ENCODE measurements around the gene SERPINB5. TPM values are rescaled to one million over a fixed set of nuclear protein-coding genes. Genes with fewer than 3 reads are reported as not detected.

SERPINB5 gene, protein sequence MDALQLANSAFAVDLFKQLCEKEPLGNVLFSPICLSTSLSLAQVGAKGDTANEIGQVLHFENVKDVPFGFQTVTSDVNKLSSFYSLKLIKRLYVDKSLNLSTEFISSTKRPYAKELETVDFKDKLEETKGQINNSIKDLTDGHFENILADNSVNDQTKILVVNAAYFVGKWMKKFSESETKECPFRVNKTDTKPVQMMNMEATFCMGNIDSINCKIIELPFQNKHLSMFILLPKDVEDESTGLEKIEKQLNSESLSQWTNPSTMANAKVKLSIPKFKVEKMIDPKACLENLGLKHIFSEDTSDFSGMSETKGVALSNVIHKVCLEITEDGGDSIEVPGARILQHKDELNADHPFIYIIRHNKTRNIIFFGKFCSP
- total RNA-seq, result under 0.01 TPM in 1 of 2 replicates, not detected in the other

DNA sequence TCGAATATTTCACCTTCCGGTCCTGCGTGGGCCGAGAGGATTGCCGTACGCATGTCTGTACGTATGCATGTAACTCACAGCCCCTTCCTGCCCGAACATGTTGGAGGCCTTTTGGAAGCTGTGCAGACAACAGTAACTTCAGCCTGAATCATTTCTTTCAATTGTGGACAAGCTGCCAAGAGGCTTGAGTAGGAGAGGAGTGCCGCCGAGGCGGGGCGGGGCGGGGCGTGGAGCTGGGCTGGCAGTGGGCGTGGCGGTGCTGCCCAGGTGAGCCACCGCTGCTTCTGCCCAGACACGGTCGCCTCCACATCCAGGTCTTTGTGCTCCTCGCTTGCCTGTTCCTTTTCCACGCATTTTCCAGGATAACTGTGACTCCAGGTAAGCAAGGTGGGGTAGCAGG is at the start of gene SERPINB5:
Gene SERPINB5 (plus strand): TSS at position 291 of the 400 bp plus-strand sequence. CDS start 7,471 bp downstream, outside the sequence.

DNA sequence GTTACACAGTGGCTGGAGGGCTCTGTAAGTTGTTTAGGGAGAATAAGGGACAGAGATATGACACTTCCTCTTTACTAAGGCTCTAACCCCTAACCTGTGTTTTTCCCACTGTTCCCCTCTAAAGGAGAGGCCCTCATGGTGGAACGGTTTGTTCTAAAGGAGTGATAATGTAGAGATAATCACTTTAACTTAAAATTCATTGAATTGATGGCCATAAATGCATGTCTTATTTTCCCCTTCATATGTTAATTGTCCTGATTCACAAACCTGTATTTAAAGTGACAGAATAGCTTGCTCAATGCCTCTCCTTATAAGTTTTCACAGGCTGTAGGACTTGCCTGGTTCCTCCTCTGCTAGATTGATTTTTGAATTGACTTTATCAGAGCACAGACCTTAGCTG is 65.3 kb downstream of the SERPINB5 start, which contains the start of gene SERPINB12:
Gene SERPINB12 (plus strand): TSS at position 301 of the 400 bp plus-strand sequence. CDS start 13,791 bp downstream, outside the sequence.

Other genes with a start within 250 kb of the SERPINB5 start
- gene BCL2, start 157.2 kb upstream of the SERPINB5 start, total RNA-seq, result 0.49 and 3.1 TPM in 2 replicates
- gene KDSR, start 109.8 kb upstream of the SERPINB5 start, total RNA-seq, result 9.6 and 39.6 TPM in 2 replicates
- gene VPS4B, start 54.5 kb upstream of the SERPINB5 start, total RNA-seq, result 34.6 and 60.7 TPM in 2 replicates
- gene SERPINB12, start 65.4 kb downstream of the SERPINB5 start, total RNA-seq, result not detected in 2 replicates
- not detected in 2 replicates for gene SERPINB13, start 110.4 kb downstream of the SERPINB5 start, total RNA-seq
- gene SERPINB4, start 167.3 kb downstream of the SERPINB5 start, total RNA-seq, result 0.65 TPM in 1 of 2 replicates, not detected in the other
- not detected in 2 replicates for gene SERPINB3, start 184.9 kb downstream of the SERPINB5 start, total RNA-seq
- gene SERPINB11, start 226.0 kb downstream of the SERPINB5 start, total RNA-seq, result not detected in 2 replicates